Hematopoietic multipotent progenitor cell treated with erythropoietin and hydrocortisone succinate and interleukin-3 and kit ligand, for 17 days (in vitro differentiated cells): ENCODE measurements around the gene MRPL33.

Experiments
- DNase-seq: peaks from one replicate; pipeline ENCODE4 v3.0.0-alpha.2; 2015; ENCODE audit warnings: low spot score

Gene MRPL33

GRCh38 chr2:27776696-27777095, 5.2 kb downstream of the MRPL33 start:
- no peak for DNase-seq

- no peak for DNase-seq
Observed at GRCh38 chr2:27779417-27780055, 8.0 kb downstream of the MRPL33 start.

GRCh38 chr2:27781496-27781895, 10.0 kb downstream of the MRPL33 start:
- DNase-seq: no peak

- no peak for DNase-seq
Observed at GRCh38 chr2:27782701-27783100, 11.2 kb downstream of the MRPL33 start.

GRCh38 chr2:27790796-27791195, 19.3 kb downstream of the MRPL33 start:
- DNase-seq: no peak

GRCh38 chr2:27792759-27793158, 21.2 kb downstream of the MRPL33 start:
- DNase-seq: no peak

- no peak for DNase-seq
Observed at GRCh38 chr2:27795093-27795834, 23.7 kb downstream of the MRPL33 start.

- DNase-seq: no peak
Observed at GRCh38 chr2:27795868-27796277, 24.4 kb downstream of the MRPL33 start.

- no peak for DNase-seq
Observed at GRCh38 chr2:27796791-27797765, 25.6 kb downstream of the MRPL33 start.

GRCh38 chr2:27797841-27798240, 26.3 kb downstream of the MRPL33 start:
- no peak for DNase-seq

- no peak for DNase-seq
Observed at GRCh38 chr2:27798486-27798885, 27.0 kb downstream of the MRPL33 start.

GRCh38 chr2:27798948-27799645, 27.6 kb downstream of the MRPL33 start:
- DNase-seq: no peak

- DNase-seq: no peak
Observed at GRCh38 chr2:27799646-27800010, 28.1 kb downstream of the MRPL33 start.

- DNase-seq: no peak
Observed at GRCh38 chr2:27800856-27801255, 29.3 kb downstream of the MRPL33 start.

GRCh38 chr2:27802547-27802946, 31.0 kb downstream of the MRPL33 start:
- DNase-seq: no peak

GRCh38 chr2:27803046-27803445, 31.5 kb downstream of the MRPL33 start:
- DNase-seq: no peak

- no peak for DNase-seq
Observed at GRCh38 chr2:27804146-27804545, 32.6 kb downstream of the MRPL33 start.

- no peak for DNase-seq
Observed at GRCh38 chr2:27805180-27805579, 33.7 kb downstream of the MRPL33 start.

- DNase-seq: no peak
Observed at GRCh38 chr2:27806311-27807059, 35.0 kb downstream of the MRPL33 start.

- no peak for DNase-seq
Observed at GRCh38 chr2:27807476-27807875, 36.0 kb downstream of the MRPL33 start.

GRCh38 chr2:27808418-27808817, 36.9 kb downstream of the MRPL33 start:
- DNase-seq: no peak
